ENCODE data around the gene GOLT1A.
"Not testable (repeated sequence)": the region's sequence is repeated elsewhere in the genome, so short reads cannot be mapped to it uniquely, and the experiment has no call there.

GOLT1A gene

DNA sequence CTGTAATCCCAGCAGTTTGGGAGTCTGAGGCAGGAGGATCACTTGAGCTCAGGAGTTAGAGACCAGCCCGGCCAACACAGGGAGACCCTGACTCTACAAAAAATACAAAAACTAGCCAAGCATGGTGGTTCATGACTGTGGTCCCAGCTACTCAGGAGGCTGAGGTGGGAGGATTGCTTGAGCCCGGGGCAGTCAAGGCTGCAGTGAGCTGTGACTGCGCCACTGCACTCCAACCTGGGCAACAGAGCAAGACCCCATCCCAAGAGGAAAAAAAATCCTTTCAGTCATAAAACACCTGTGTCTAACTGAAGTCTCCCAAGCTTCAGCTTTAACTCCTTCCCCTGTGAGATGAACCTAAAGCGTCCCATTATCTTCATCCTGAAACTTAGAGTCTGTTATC is 33.1 kb upstream of the GOLT1A start:
- TF ChIP-seq, protein P1, sequence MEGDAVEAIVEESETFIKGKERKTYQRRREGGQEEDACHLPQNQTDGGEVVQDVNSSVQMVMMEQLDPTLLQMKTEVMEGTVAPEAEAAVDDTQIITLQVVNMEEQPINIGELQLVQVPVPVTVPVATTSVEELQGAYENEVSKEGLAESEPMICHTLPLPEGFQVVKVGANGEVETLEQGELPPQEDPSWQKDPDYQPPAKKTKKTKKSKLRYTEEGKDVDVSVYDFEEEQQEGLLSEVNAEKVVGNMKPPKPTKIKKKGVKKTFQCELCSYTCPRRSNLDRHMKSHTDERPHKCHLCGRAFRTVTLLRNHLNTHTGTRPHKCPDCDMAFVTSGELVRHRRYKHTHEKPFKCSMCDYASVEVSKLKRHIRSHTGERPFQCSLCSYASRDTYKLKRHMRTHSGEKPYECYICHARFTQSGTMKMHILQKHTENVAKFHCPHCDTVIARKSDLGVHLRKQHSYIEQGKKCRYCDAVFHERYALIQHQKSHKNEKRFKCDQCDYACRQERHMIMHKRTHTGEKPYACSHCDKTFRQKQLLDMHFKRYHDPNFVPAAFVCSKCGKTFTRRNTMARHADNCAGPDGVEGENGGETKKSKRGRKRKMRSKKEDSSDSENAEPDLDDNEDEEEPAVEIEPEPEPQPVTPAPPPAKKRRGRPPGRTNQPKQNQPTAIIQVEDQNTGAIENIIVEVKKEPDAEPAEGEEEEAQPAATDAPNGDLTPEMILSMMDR (IDR thresholded peaks at IDR 0.05; ENCODE audit: borderline replicate concordance, insufficient read depth, low read depth, low read length), result no peak
- no peak overlapping the region for H3K4me3 ChIP-seq (ENCODE audit: low read depth, low read length)

DNA sequence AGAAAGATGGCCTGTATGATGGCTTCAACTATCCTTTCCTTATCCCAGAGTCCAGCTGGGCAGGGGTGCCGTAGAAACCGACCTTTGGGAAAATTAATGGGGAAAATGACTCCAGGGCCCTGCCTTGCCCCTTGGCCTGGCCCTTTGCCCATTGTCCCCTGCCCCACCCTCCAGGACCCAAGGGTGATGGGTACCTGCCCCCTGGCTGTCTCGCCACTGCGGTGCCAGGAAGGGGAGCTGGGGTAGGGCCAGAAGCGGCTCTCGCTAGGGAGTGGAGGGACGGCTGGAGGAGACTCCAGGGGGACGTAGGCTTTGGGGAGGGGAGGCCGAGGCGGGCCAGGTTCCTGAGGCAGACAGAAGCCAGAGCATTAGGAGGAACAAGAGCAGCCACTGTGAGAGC is 29.1 kb upstream of the GOLT1A start:
- H3K4me3 ChIP-seq (ENCODE audit: low read depth, low read length), result no peak overlapping the region
- TF ChIP-seq, protein P1 (IDR thresholded peaks at IDR 0.05; ENCODE audit: borderline replicate concordance, insufficient read depth, low read depth, low read length), result no peak

DNA sequence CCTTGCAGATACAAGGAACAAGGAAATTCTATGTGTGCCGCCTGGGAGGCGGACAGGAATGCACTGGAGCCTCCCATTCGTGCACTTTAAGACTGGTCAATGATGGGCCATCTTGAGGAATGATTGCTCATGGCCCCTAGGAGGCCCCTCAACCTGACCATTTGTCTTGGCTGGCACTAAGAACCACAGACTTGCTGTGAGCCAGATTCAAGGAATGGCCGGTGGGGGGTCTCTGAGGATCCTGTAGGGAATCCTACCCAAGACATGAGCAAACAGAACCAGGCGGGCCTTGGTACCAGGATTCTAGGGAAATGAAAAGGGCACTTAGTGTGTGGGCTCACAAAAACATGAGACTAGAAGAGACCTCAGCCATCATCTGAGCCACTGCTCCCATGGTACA is 28.1 kb upstream of the GOLT1A start:
- TF ChIP-seq, protein P1 (IDR thresholded peaks at IDR 0.05; ENCODE audit: borderline replicate concordance, insufficient read depth, low read depth, low read length), result no peak
- H3K4me3 ChIP-seq (ENCODE audit: low read depth, low read length), result no peak overlapping the region

DNA sequence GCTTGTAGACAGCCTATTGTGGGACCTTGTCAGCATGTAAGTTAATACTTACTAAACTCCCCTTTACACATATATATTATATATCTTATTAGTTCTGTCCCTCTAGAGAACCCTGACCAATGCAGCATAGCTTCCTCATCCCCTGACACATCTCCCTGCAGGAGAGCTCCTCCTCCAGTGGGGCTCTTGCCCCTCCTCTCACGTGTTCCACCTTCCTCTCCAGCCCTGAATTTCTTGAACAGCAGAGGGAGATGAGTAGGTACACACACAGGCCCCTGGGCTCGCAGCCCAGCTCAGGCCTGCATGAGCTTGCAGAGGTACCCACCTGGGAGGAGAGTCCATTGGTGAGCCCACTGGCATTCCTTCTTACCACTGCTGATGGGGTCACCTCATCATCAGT is 27.3 kb upstream of the GOLT1A start:
- no peak overlapping the region for H3K4me3 ChIP-seq (ENCODE audit: low read depth, low read length)
- TF ChIP-seq, protein P1 (IDR thresholded peaks at IDR 0.05; ENCODE audit: borderline replicate concordance, insufficient read depth, low read depth, low read length), result no peak

DNA sequence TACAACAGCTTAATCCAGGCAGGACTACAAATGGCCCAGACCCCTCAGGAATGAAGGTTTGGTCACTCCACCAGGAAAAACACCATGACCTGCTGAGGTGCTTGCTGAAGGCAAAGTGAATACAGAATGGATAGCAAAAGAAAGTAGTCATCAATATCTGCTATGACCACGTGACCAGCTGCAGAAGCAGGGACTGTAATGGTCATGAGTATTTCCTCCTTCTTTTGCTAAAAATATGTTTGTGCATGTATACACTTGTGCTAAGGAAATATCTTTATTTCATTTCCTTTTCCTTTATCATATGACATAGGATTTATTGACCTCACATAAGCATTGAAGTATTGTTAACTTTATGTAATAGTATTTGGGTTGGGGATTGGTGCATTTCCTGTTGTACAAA is 26.4 kb upstream of the GOLT1A start:
- H3K4me3 ChIP-seq (ENCODE audit: low read depth, low read length), result no peak overlapping the region
- TF ChIP-seq, protein P1 (IDR thresholded peaks at IDR 0.05; ENCODE audit: borderline replicate concordance, insufficient read depth, low read depth, low read length), result no peak

DNA sequence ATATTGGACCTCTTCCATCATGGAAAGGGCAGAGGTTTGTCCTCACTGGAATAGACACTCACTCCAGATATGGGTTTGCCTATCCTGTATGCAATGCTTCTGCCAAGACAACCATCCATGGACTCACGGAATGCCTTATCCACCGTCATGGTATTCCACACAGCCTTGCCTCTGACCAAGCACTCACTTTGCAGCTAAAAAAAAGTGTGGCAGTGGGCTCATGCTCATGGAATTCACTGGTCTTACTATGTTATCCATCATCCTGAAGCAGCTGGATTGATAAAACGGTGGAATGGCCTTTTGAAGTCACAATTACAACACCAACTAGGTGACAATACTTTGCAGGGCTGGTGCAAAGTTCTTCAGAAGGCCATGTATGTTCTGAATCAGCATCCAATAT is 25.6 kb upstream of the GOLT1A start:
- not testable (repeated sequence) for H3K4me3 ChIP-seq (ENCODE audit: low read depth, low read length)

DNA sequence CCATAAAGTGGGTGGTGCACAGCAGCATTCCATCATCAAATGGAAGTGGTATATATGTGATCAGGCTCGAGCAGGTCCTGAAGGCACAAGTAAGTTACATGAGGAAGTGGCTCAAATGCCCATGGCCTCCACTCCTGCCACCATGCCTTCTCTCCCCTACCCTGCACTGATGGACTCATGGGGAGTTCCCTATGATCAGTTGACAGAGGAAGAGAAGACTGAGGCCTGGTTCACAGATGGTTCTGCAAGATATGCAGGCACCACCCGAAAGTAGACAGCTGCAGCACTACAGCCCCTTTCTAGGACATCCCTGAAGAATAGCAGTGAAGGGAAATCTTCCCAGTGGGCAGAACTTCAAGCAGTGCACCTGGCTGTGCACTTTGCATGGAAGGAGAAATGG is 24.7 kb upstream of the GOLT1A start:
- not testable (repeated sequence) for H3K4me3 ChIP-seq (ENCODE audit: low read depth, low read length)

DNA sequence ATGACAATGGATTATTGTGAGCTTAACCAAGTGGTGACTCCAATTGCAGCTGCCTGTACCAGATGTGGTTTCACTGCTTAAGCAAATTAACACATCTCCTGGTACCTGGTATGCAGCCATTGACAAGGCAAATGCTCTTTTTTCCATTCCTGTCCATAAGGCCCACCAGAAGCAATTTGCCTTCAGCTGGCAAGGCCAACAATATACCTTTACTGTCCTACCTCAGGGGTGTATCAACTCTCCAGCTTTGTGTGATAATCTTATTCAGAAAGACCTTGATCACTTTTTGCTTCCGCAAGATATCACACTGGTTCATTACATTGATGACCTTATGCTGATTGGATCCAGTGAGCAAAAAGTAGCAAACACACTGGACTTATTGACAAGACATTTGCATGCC is 23.7 kb upstream of the GOLT1A start:
- not testable (repeated sequence) for H3K4me3 ChIP-seq (ENCODE audit: low read depth, low read length)

DNA sequence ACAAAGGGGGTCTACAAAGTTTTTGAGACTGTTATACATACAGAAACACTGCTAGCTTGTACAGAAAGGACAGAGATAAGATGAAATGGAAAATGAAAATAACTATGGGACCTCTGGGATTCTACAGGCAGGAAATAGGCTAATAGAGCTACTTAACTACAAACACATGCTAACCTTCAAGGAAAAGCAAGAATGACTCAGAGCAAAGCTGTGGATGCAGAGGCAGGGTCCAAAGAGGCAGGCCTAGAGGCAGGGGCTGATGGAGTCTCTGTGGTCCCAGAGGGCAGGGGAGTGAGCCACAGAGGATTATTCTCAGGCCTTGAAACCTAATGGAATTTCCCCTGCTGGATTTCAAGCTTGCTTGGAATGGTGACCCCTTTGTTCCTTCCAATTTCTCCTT is 18.7 kb upstream of the GOLT1A start:
- TF ChIP-seq, protein P1 (IDR thresholded peaks at IDR 0.05; ENCODE audit: borderline replicate concordance, insufficient read depth, low read depth, low read length), result no peak
- no peak overlapping the region for H3K4me3 ChIP-seq (ENCODE audit: low read depth, low read length)
